Mesodermal cell (in vitro differentiated cells): ENCODE measurements around the gene PARVB.
A peak's percentile ranks its signal among the peaks of the same experiment; 100 is the strongest.
"Not testable (repeated sequence)": the region's sequence is repeated elsewhere in the genome, so short reads cannot be mapped to it uniquely, and the experiment has no call there.

Experiments
- H3K27ac ChIP-seq: 2 replicates; pipeline ENCODE4 v1.7.0; 2013; ENCODE audit warnings: mild to moderate bottlenecking, low read depth, low read length, moderate library complexity; ENCODE audit not compliant: severe bottlenecking
- H3K36me3 ChIP-seq: 2 replicates; pipeline ENCODE4 v1.7.1; 2013; ENCODE audit warnings: mild to moderate bottlenecking, low read length, moderate library complexity; ENCODE audit not compliant: control insufficient read depth, insufficient read depth
- H3K4me1 ChIP-seq: one replicate; pipeline ENCODE4 v1.7.1; 2013; ENCODE audit warnings: mild to moderate bottlenecking, low read length; ENCODE audit not compliant: insufficient read depth, control insufficient read depth, poor library complexity, severe bottlenecking
- H3K4me3 ChIP-seq: 2 replicates; pipeline ENCODE4 v1.7.0; 2013; ENCODE audit warnings: low read length, control low read depth, mild to moderate bottlenecking; ENCODE audit not compliant: insufficient read depth, poor library complexity, severe bottlenecking; ENCODE audit errors: extremely low read depth
- H3K9me3 ChIP-seq: 2 replicates; pipeline ENCODE4 v1.7.1; 2013; ENCODE audit warnings: mild to moderate bottlenecking, low read length, moderate library complexity; ENCODE audit not compliant: control insufficient read depth
- WGBS, 2 experiments: methylation state at CpG; one replicate each; pipeline ENCODE4 v1.1.5; 2013; ENCODE audit warnings: missing lambda C conversion rate in 2 of 2; ENCODE audit not compliant: insufficient coverage in 2 of 2; 5-methylcytosine and 5-hydroxymethylcytosine counted together

PARVB gene

DNA sequence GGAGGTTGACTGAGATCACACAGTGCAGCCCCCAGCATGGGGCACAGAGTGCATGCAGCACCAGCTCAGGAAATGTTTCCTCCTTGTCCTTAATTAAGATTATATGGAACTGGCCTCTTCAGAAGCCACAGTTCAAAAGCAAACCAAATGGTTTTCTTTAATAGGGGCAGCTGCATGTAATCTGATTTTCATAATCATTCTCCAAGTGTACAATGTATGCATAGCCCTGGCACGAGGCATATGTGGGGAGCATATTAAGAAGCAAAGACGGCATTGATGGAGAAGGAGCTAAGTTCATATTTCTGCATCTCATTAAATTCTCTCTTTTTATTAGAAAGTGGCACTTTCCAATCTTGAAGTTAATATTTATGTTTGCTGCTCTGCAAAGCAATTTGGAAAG, 9.9 kb upstream of the PARVB start:
- Histone ChIP-seq H3K36me3 (no peaks in the 10 kb centered on the region), H3K4me3 (no peak overlapping the region)

GRCh38 chr22:44016586-44016985, 7.5 kb upstream of the PARVB start:
- not testable (repeated sequence) for H3K4me1 ChIP-seq, H3K36me3 ChIP-seq, H3K4me3 ChIP-seq, H3K27ac ChIP-seq, H3K9me3 ChIP-seq
- 100% methylated on average over 1 of the region's 3 CpGs; no CpG with 5 or more reads in 1 of the 2 experiments for WGBS, 2 experiments

More for the DNA sequence above, 9.9 kb upstream of the PARVB start:
- H3K9me3 ChIP-seq = no peaks in the 10 kb centered on the region
- no peak overlapping the region for H3K27ac ChIP-seq
- H3K4me1 ChIP-seq = no peaks in the 10 kb centered on the region
- no CpG with 5 or more reads among the region's 2 CpGs for WGBS, 2 experiments

- 93 to 94% methylated on average over 5 to 6 of the region's 9 CpGs for WGBS, 2 experiments
- H3K27ac ChIP-seq = no peak overlapping the region
Observed at GRCh38 chr22:44018594-44018993, 5.5 kb upstream of the PARVB start.

DNA sequence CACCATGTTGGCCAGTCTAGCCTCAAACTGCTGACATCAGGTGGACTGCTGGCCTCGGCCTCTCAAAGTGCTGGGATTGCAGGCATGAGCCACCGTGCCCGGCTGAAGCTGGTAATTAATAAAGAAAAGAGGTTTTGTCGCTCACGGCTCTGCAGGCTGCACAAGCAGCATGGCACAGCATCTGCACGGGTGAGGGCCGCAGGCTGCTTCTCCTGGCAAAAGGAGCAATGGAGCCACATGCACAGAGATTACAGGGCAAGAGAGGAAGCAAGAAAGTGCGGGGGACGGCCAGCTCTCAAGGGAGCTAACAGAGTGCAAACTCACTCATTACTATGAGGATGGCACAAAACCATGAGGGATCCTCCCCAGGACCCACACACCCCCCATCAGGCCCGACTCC, 4.7 kb upstream of the PARVB start:
- Histone ChIP-seq H3K4me3 (no peak overlapping the region), H3K4me1 (peaks cover 7% of the 10 kb centered on the region), H3K9me3 (no peaks in the 10 kb centered on the region), H3K36me3 (no peaks in the 10 kb centered on the region), H3K27ac (no peak overlapping the region)
- WGBS, 2 experiments = 92 to 98% methylated on average over 5 to 7 of the region's 10 CpGs

More at GRCh38 chr22:44018594-44018993, 5.5 kb upstream of the PARVB start:
- Histone ChIP-seq H3K4me1 (peaks cover 4% of the 10 kb centered on the region), H3K4me3 (no peak overlapping the region), H3K36me3 (no peaks in the 10 kb centered on the region), H3K9me3 (no peaks in the 10 kb centered on the region)

DNA sequence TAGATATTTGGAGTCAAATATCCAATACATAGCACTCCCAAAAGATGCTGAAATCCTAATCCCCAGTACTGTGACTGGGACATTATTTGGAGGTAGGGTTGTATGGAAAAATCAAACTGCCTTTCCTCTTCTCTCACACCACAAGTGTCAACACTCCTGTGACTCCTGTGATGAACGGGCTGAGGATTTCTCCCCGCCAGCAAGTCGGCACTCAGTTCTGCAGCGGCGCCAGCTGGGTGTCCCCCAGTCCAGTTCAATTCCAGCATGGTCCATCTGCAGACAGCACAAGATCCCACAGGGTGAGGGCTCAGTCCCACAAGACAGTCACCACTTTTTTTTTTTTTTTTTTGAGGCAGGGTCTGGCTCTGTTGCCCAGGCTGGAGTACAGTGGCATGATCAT, 4.3 kb upstream of the PARVB start:
- Histone ChIP-seq H3K4me3 (no peak overlapping the region), H3K36me3 (no peaks in the 10 kb centered on the region), H3K9me3 (no peaks in the 10 kb centered on the region), H3K27ac (no peak overlapping the region), H3K4me1 (peaks cover 7% of the 10 kb centered on the region)
- WGBS, 2 experiments = 90 to 100% methylated on average over 5 of the region's 5 CpGs

DNA sequence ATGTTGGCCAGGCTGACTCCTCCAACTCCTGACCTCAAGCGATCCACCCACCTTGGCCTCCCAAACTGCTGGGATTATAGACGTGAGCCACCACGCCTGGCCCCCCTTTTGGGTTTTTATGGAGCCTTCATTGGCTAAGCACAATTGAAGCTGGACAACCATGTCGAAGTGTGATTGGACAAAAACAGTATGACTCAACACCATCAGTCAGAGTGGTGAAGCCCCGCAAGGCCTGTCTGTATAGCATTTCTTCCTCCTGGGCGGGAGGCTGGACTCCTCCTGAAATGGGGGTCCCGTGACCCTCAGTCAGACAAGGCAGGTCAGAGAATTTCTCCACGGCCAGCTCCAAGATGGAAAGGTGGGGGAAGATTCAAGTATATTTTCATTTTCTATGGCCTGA, 3.1 kb upstream of the PARVB start:
- Histone ChIP-seq H3K36me3 (no peaks in the 10 kb centered on the region), H3K4me3 (no peak overlapping the region), H3K9me3 (no peaks in the 10 kb centered on the region), H3K4me1 (peaks cover 7% of the 10 kb centered on the region), H3K27ac (no peak overlapping the region)
- 87 to 95% methylated on average over 6 of the region's 8 CpGs for WGBS, 2 experiments

- H3K9me3 ChIP-seq = no peaks in the 10 kb centered on the region
- peaks cover 7% of the 10 kb centered on the region for H3K4me1 ChIP-seq
- H3K4me3 ChIP-seq = peak overlapping the region; percentile 44
- 11 to 14% methylated on average over 33 to 41 of the region's 54 CpGs for WGBS, 2 experiments
- H3K27ac ChIP-seq = peak overlapping the region; percentile 16
- no peaks in the 10 kb centered on the region for H3K36me3 ChIP-seq
Observed at GRCh38 chr22:44023404-44024287, 456 bp upstream of the PARVB start.

- 93 to 97% methylated on average over 23 to 24 of the region's 26 CpGs for WGBS, 2 experiments
- H3K27ac ChIP-seq = no peak overlapping the region
- no peaks in the 10 kb centered on the region for H3K9me3 ChIP-seq
- peaks cover 7% of the 10 kb centered on the region for H3K4me1 ChIP-seq
- H3K4me3 ChIP-seq = peak overlapping the region; percentile 34
- H3K36me3 ChIP-seq = no peaks in the 10 kb centered on the region
Observed at GRCh38 chr22:44025171-44026065, 1.3 kb downstream of the PARVB start.

DNA sequence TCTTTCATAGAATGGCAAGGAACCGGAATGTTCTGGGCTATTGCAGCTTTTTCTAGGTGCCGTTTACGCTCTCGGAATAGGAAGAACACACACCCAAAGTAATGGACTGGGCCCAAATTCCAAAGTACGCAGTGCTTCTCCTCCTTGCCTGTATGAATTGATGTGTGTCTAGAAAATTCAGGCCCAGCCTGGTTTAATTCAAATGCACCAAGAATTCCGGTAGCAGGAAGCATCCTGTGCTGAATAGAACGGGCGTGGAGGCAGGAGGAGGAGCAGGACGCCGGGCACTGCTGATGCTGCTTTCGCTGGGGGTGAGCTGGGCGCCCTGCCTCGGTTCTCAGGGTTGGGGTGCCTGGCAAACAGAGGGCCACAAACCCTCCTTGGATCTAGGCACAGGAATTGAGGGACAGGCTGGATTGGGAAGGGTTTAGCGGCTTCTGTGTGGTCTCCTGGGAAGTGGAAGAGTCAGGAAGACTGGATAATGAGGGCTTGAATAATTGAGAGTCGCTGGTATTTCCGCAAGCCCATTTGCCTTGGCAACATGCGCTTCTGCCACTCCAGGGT, 2.0 kb downstream of the PARVB start:
- Histone ChIP-seq H3K4me1 (peaks cover 4% of the 10 kb centered on the region), H3K36me3 (no peaks in the 10 kb centered on the region), H3K9me3 (no peaks in the 10 kb centered on the region), H3K4me3 (no peak overlapping the region), H3K27ac (no peak overlapping the region)
- WGBS, 2 experiments = 91% methylated on average over 16 to 17 of the region's 17 CpGs

- Histone ChIP-seq H3K9me3 (no peaks in the 10 kb centered on the region), H3K4me1 (peaks cover 3% of the 10 kb centered on the region), H3K36me3 (no peaks in the 10 kb centered on the region), H3K4me3 (no peak overlapping the region), H3K27ac (no peak overlapping the region)
- 88 to 91% methylated on average over 19 to 27 of the region's 28 CpGs for WGBS, 2 experiments
Observed at GRCh38 chr22:44026630-44027511, 2.8 kb downstream of the PARVB start.
